Breast epithelium (tissue), 3 donors: ENCODE measurements around the gene SORL1-AS1.

Experiments used
- POLR2A ChIP-seq: fragments of 450-650 bp; IDR thresholded peaks from one replicate; pipeline ENCODE4 v1.6.1; 2016; ENCODE audit warnings: antibody characterized with exemption, mild to moderate bottlenecking, moderate library complexity
- TF ChIP-seq, protein P1 (sequence below), 3 donors: fragments of 450-650 bp; IDR thresholded peaks; one replicate each; pipeline ENCODE4 v1.5.1; 2016 to 2017; ENCODE audit warnings: antibody characterized with exemption in 3 of 3, mild to moderate bottlenecking in 3 of 3, moderate library complexity in 3 of 3

DNA sequence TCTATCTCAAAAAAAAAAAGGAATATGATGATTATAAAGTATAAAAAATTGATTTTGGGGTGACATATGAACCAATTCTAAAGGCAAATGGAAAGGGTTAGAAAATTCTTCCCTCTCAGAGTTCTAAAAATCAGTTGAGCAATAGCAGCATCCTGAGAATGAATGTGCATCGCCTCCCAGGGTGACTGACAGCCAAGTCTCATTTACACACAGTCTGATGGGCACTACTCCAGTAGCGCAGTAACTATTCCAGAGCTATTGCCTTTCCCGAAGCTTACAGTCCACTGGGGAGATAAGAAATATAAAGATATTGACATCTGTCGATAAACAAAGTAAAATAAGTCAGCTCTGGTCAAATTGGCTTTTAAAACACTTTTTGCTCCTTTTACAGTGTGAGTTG is 32.9 kb downstream of the SORL1-AS1 start:
- TF ChIP-seq, protein P1, sequence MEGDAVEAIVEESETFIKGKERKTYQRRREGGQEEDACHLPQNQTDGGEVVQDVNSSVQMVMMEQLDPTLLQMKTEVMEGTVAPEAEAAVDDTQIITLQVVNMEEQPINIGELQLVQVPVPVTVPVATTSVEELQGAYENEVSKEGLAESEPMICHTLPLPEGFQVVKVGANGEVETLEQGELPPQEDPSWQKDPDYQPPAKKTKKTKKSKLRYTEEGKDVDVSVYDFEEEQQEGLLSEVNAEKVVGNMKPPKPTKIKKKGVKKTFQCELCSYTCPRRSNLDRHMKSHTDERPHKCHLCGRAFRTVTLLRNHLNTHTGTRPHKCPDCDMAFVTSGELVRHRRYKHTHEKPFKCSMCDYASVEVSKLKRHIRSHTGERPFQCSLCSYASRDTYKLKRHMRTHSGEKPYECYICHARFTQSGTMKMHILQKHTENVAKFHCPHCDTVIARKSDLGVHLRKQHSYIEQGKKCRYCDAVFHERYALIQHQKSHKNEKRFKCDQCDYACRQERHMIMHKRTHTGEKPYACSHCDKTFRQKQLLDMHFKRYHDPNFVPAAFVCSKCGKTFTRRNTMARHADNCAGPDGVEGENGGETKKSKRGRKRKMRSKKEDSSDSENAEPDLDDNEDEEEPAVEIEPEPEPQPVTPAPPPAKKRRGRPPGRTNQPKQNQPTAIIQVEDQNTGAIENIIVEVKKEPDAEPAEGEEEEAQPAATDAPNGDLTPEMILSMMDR (IDR thresholded peaks at IDR 0.05): no peak
- no peak for TF ChIP-seq POLR2A
